Psoas muscle (tissue), 8 donors: Measurements from ENCODE around the gene DCAF4. TPM values are rescaled to one million over a fixed set of nuclear protein-coding genes. Genes with fewer than 3 reads are reported as not detected.

Source experiments
- ATAC-seq, 4 donors: fragments of 200-7000 bp; cut with Tn5 transposase; one replicate each; pipeline ENCODE4 v1.9.1; 2020; ENCODE audit warnings: moderate library complexity in 3 of 4, mild to moderate bottlenecking in 2 of 4
- DNase-seq, 2 donors: peaks; one replicate each; pipeline ENCODE4 v3.0.0-alpha.2; 2020
- H3K27ac ChIP-seq: fragments of 200-600 bp; one replicate; pipeline ENCODE4 v1.8.0; 2022
- H3K27me3 ChIP-seq, 3 donors: fragments of 200-600 bp in 1 of 3; one replicate each; pipeline versions ENCODE4 v1.6.1 to v1.8.0; 2013 to 2022; ENCODE audit warnings: low read length in 2 of 3, mild to moderate bottlenecking in 2 of 3, moderate library complexity in 1 of 3; ENCODE audit not compliant: insufficient read depth in 3 of 3
- H3K36me3 ChIP-seq, 2 donors: fragments of 200-600 bp in 1 of 2; one replicate each; pipeline versions ENCODE4 v1.6.1 to v1.8.0; 2013 to 2022; ENCODE audit warnings: low read depth in 1 of 2, mild to moderate bottlenecking in 1 of 2, moderate library complexity in 1 of 2; ENCODE audit not compliant: insufficient read depth in 1 of 2
- H3K4me1 ChIP-seq: fragments of 200-600 bp; one replicate; pipeline ENCODE4 v1.8.0; 2022
- H3K4me3 ChIP-seq: fragments of 200-600 bp; one replicate; pipeline ENCODE4 v1.8.0; 2022; ENCODE audit warnings: mild to moderate bottlenecking
- H3K9me3 ChIP-seq: fragments of 200-600 bp; one replicate; pipeline ENCODE4 v1.8.0; 2022
- WGBS, 3 donors: extraction: QIAGEN DNeasy Blood & Tissue Kit; methylation state at CpG; one replicate each; pipeline versions ENCODE4 v1.1.6 to v1.1.7; 2013; 5-methylcytosine and 5-hydroxymethylcytosine counted together
- intact Hi-C, 2 donors: fragments of 100-400 bp; cut with DNase I; formaldehyde crosslinking; loops; one replicate each; pipeline versions ENCODE4 v1.11.0 to v1.14.2; 2022
- polyA plus RNA-seq, 3 donors: library from polyadenylated mRNA; stranded (reverse); fragments of 200-250 nt; gene quantifications; one replicate each; pipeline ENCODE4 v1.2.3, GENCODE V29; 2013
- total RNA-seq, 4 donors: library from RNA; stranded (reverse); fragmentation: NEBNext Ultra II Directional in 2 of 4; extraction: Animal tissue kit (Norgen Biotek cat#: 25700) in 2 of 4; gene quantifications; one replicate each; pipeline versions ENCODE4 v1.2.1 to v1.2.4, GENCODE V29; 2021 to 2023
- TF ChIP-seq, protein P1 (sequence below): fragments of 200-600 bp; IDR thresholded peaks from one replicate; pipeline ENCODE4 v1.8.0; 2022; ENCODE audit warnings: antibody characterized with exemption
- donor health status: healthy with polysubstance abuse.
- donor health status: DM: no; HTN: no; CAD: no; lungs with moderate emphysema.
- donor health status: Bipolar disorder and iron deficiency.
- donor health status: healthy.
- donor health status: DM: yes; HTN: yes; CAD: no.
- donor health status: DM: no; HTN: no; CAD: no.
- donor health status: DM: no; HTN: no; CAD: no.
- donor health status: DM: yes; HTN: yes; CAD: no.

DCAF4 gene
- total and polyA plus RNA-seq, 7 donors, result 11.1 to 26.0 (median 18.1) TPM

DNA sequence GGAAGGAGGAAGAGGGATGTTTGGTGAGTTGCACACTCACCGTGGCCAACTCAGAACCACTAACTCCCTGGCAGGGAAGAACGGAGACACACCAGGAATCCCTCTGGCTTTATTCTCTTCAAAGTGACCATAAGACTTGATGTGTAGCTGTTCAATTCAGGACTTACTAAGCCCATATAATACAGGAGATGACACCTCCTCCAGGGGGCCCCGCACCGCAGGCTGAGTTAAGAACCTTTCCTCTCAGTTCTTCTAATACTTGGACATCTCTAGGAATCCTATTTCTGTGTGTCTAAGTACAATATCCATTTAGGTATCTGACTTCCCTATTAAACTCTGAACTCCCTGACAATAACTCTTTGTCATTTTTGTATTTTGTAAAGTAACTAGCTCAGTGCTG, 49.5 kb downstream of the DCAF4 start:
- ATAC-seq, result no peak
- intact Hi-C loops, result no loop called here
- TF ChIP-seq, protein P1, sequence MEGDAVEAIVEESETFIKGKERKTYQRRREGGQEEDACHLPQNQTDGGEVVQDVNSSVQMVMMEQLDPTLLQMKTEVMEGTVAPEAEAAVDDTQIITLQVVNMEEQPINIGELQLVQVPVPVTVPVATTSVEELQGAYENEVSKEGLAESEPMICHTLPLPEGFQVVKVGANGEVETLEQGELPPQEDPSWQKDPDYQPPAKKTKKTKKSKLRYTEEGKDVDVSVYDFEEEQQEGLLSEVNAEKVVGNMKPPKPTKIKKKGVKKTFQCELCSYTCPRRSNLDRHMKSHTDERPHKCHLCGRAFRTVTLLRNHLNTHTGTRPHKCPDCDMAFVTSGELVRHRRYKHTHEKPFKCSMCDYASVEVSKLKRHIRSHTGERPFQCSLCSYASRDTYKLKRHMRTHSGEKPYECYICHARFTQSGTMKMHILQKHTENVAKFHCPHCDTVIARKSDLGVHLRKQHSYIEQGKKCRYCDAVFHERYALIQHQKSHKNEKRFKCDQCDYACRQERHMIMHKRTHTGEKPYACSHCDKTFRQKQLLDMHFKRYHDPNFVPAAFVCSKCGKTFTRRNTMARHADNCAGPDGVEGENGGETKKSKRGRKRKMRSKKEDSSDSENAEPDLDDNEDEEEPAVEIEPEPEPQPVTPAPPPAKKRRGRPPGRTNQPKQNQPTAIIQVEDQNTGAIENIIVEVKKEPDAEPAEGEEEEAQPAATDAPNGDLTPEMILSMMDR, result no peak
- Histone ChIP-seq H3K4me1 (no peaks in the 10 kb centered on the region), H3K36me3 (peaks cover 16 to 94% of the 10 kb centered on the region in 2 donors), H3K9me3 (no peaks in the 10 kb centered on the region), H3K4me3 (no peak overlapping the region), H3K27me3 (no peaks in the 10 kb centered on the region), H3K27ac (no peak overlapping the region)
- DNase-seq, result no peak
- WGBS, 3 donors, result 90 to 97% (median 93%) methylated on average over 4 of the region's 4 CpGs

DNA sequence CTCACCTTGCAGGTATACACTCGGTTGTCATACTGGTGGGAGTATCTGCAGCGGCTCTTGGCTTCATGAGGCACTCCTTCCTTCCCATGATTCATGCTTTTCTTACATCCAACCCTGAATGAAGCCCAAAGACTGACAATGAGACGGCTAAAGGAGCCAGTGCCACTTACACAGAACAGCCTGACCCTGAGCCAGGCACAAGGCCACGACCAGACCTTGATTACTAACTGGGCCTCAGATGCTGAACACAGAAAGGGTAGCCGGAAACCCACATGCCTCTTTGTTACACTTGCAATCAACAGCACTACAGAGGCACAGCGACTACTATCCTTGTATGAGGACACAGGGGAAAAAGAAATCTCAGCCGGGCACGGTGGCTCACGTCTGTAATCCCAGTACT, 52.6 kb downstream of the DCAF4 start:
- DNase-seq (no peak), ATAC-seq (no peak)
- H3K36me3 ChIP-seq, result peaks cover 10 to 84% of the 10 kb centered on the region in 2 donors
- TF ChIP-seq, protein P1, result no peak
- no peak overlapping the region for H3K27ac ChIP-seq
- H3K4me1 ChIP-seq, result no peaks in the 10 kb centered on the region
- WGBS, 3 donors, result 80 to 94% (median 86%) methylated on average over 9 of the region's 9 CpGs
- no peaks in the 10 kb centered on the region for H3K9me3 ChIP-seq
- H3K27me3 ChIP-seq, result no peaks in the 10 kb centered on the region
- intact Hi-C loops, result no loop called here
- H3K4me3 ChIP-seq, result no peak overlapping the region

DNA sequence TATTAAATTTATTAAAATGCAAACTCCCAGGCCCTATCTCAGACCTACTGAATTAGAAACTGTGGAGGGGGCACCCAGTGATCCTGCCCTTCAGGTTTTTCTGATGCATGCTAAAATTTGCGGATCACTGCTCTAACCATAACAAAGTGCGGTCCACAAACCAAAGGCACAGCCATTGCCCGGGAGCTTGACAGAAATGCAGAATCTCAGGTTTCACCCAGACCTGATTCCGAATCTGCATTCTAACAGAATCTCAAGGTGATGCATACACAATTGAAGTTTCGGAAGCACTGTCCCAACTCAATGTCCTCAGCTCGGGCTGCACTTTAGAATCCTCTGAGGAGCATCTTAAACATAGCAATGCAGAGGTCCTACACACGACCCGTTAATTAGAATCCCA, 54.6 kb downstream of the DCAF4 start:
- intact Hi-C loops, result no loop called here
- DNase-seq (no peak), ATAC-seq (no peak)
- Histone ChIP-seq H3K9me3 (no peaks in the 10 kb centered on the region), H3K27ac (no peak overlapping the region), H3K36me3 (peaks cover 5 to 76% of the 10 kb centered on the region in 2 donors), H3K4me1 (no peaks in the 10 kb centered on the region), H3K27me3 (no peaks in the 10 kb centered on the region), H3K4me3 (no peak overlapping the region)
- TF ChIP-seq, protein P1, result no peak
- 81 to 96% (median 86%) methylated on average over 8 of the region's 8 CpGs for WGBS, 3 donors

DNA sequence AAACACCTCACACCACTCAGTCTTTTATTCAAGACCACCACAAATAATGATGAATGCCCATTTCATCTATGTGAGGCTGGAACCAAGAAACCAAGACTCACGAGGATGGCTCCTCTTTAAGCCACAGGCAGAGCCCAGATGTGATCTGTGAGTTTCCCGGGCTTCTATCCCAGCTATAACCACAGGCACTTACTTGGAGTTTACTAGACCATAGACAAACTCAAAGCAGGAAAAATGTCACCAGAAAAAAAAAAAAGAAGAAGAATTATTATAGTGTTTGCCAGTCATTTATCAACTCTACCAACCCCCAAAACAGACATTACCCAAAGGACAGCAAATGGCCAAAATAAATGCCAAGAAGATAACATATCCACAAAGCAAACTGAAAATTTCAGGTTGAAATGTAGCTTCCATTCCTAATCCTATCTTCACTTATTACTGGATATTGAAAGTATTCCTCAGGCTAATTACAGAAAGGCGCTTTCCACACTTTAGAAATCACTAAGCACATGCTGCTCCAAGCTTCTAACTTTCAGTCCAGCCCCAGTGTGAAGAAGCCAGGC, 56.0 kb downstream of the DCAF4 start:
- H3K9me3 ChIP-seq, result no peaks in the 10 kb centered on the region
- H3K4me3 ChIP-seq, result no peak overlapping the region
- H3K27me3 ChIP-seq, result no peaks in the 10 kb centered on the region
- ATAC-seq (no peak), DNase-seq (no peak)
- 62 to 92% (median 79%) methylated on average over 3 of the region's 3 CpGs for WGBS, 3 donors
- TF ChIP-seq, protein P1, result no peak
- H3K36me3 ChIP-seq, result peaks cover 5 to 71% of the 10 kb centered on the region in 2 donors
- H3K27ac ChIP-seq, result no peak overlapping the region
- intact Hi-C loops, result no loop called here
- H3K4me1 ChIP-seq, result no peaks in the 10 kb centered on the region

DNA sequence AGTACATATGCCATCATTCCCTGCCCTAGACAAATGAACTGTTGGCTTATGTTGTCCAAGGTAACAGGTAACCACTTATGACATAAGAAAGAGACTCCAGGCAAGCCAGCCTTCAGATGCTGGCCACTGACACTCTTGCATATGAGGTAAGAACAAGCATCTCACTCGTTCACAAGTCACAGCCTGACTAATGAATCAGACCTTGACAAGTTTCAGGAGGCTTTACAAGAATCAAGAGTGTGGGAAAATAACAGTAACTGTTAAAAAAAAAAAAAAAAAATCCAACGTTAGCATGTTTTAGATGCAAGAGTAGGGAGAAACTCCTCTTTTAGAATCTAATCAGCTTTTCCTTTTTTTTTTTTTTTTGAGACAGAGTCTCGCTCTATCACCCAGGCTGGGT, 60.0 kb downstream of the DCAF4 start:
- ATAC-seq, result no peak
- no peak overlapping the region for H3K27ac ChIP-seq
- intact Hi-C loops, result no loop called here

More for the DNA sequence above, 60.0 kb downstream of the DCAF4 start:
- Histone ChIP-seq H3K4me1 (no peaks in the 10 kb centered on the region), H3K27me3 (no peaks in the 10 kb centered on the region), H3K36me3 (peaks cover 0 to 66% of the 10 kb centered on the region in 2 donors), H3K4me3 (no peak overlapping the region), H3K9me3 (no peaks in the 10 kb centered on the region)
- DNase-seq, result no peak
- WGBS, 3 donors, result 65 to 69% (median 67%) methylated on average over 3 of the region's 3 CpGs
- TF ChIP-seq, protein P1, result no peak
